BJ (cell line): ENCODE measurements around the gene TSPAN18. TPM values are rescaled to one million over a fixed set of nuclear protein-coding genes. Genes with fewer than 3 reads are reported as not detected.

Experiments used
- CTCF ChIA-PET: fragments of 350-600 bp; formaldehyde crosslinking; extraction: SDS; loops from one replicate; lab custom pipeline; 2021; ENCODE audit warnings: antibody characterized with exemption, inconsistent platforms; lab: Yijun Ruan, JAX
- POLR2A ChIA-PET: fragments of 300-600 bp; sonication (Branson Sonifier 250); formaldehyde crosslinking; extraction: SDS; loops from one replicate; lab custom pipeline; 2021; ENCODE audit warnings: antibody characterized with exemption; lab: Charles Lee
- DNase-seq: peaks from one replicate; pipeline ENCODE4 v3.0.0-alpha.2; 2011; ENCODE audit warnings: low read depth
- H3K27me3 ChIP-seq: 2 replicates; pipeline ENCODE4 v1.6.0; 2011; ENCODE audit warnings: low read length; ENCODE audit not compliant: control insufficient read depth, insufficient read depth
- H3K36me3 ChIP-seq: 2 replicates; pipeline ENCODE4 v1.5.1; 2011; ENCODE audit warnings: low read length; ENCODE audit not compliant: control insufficient read depth, insufficient read depth
- H3K4me3 ChIP-seq: 2 replicates; pipeline ENCODE4 v1.5.1; 2011; ENCODE audit warnings: low read depth, mild to moderate bottlenecking, control low read depth, low read length
- CTCF ChIP-seq: IDR thresholded peaks from 2 replicates; pipeline ENCODE4 v1.5.1; 2011; ENCODE audit warnings: low read depth, mild to moderate bottlenecking, control low read depth, inconsistent platforms, low read length, moderate library complexity; ENCODE audit not compliant: insufficient read depth
- polyA plus RNA-seq: library from polyadenylated mRNA; depleted of rRNA; stranded (reverse); fragments of >200 nt; gene quantifications from 2 replicates; pipeline ENCODE4 v1.2.3, GENCODE V29; 2011

Gene TSPAN18
- polyA plus RNA-seq, 1 experiment, result 0.55 TPM

- Histone ChIP-seq H3K27me3 (peaks cover 24% of the 10 kb centered on the region), H3K4me3 (no peak overlapping the region), H3K36me3 (no peaks in the 10 kb centered on the region)
- no peak for DNase-seq
- no peak for TF ChIP-seq CTCF
- ChIA-PET POLR2A (no interaction called here), CTCF (interaction anchor here (1.7 kb wide), 1 partner anchor 13 kb away, joined by 4 read pairs; no protein-coding TSS in a partner anchor)
Observed at GRCh38 chr11:44802347-44802746, 75.6 kb downstream of the TSPAN18 start.

- ChIA-PET CTCF (interaction anchor here (1.7 kb wide), 1 partner anchor 13 kb away, joined by 4 read pairs; no protein-coding TSS in a partner anchor), POLR2A (no interaction called here)
- no peak for DNase-seq
- TF ChIP-seq CTCF, result no peak
- no peaks in the 10 kb centered on the region for H3K36me3 ChIP-seq
- H3K4me3 ChIP-seq, result no peak overlapping the region
- H3K27me3 ChIP-seq, result peaks cover 23% of the 10 kb centered on the region
Observed at GRCh38 chr11:44803009-44803408, 76.2 kb downstream of the TSPAN18 start.

- Histone ChIP-seq H3K36me3 (no peaks in the 10 kb centered on the region), H3K27me3 (peaks cover 25% of the 10 kb centered on the region), H3K4me3 (no peak overlapping the region)
- no peak for DNase-seq
- POLR2A ChIA-PET, result no interaction called here
- CTCF ChIA-PET, result interaction anchor here (1.0 to 1.9 kb wide), 7 partner anchors 9 to 298 kb away, joined by 3 to 5 read pairs (median 4); no protein-coding TSS in a partner anchor
- TF ChIP-seq CTCF, result no peak
Observed at GRCh38 chr11:44804449-44805437, 78.0 kb downstream of the TSPAN18 start.

- ChIA-PET CTCF (interaction anchor here (1.2 to 1.9 kb wide), 6 partner anchors 10 to 297 kb away, joined by 3 to 5 read pairs (median 4); no protein-coding TSS in a partner anchor), POLR2A (no interaction called here)
- TF ChIP-seq CTCF, result no peak
- Histone ChIP-seq H3K36me3 (no peaks in the 10 kb centered on the region), H3K27me3 (peaks cover 22% of the 10 kb centered on the region), H3K4me3 (no peak overlapping the region)
- no peak for DNase-seq
Observed at GRCh38 chr11:44805596-44805995, 78.8 kb downstream of the TSPAN18 start.
